Left renal pelvis (tissue), 4 donors: Measurements from ENCODE around the gene NLRC5. TPM values are rescaled to one million over a fixed set of nuclear protein-coding genes. Genes with fewer than 3 reads are reported as not detected.

Experiments used
- polyA plus RNA-seq, 4 donors: library from polyadenylated mRNA; unstranded; fragments of 120-200 nt; gene quantifications; one replicate each; pipeline ENCODE4 v1.2.1, GENCODE V29; 2013; ENCODE audit not compliant: insufficient read length in 4 of 4

The NLRC5 gene
- polyA plus RNA-seq, 4 donors = 2.3 to 3.9 (median 3.1) TPM

Other genes with a start within 250 kb of the NLRC5 start
- 10 to 100 TPM in 3 of 4 donors, 1 to 10 TPM in 1; 1.3 to 37.8 (median 35.0) TPM for gene SLC12A3, start 124.3 kb upstream of the NLRC5 start, polyA plus RNA-seq
- gene HERPUD1, start 57.4 kb upstream of the NLRC5 start, polyA plus RNA-seq = 100 to 1,000 TPM; 120 to 241 (median 132) TPM
- gene CETP, start 27.6 kb upstream of the NLRC5 start, polyA plus RNA-seq = 10 to 100 TPM in 3 of 4 donors, 1 to 10 TPM in 1; 7.3 to 13.4 (median 11.4) TPM
- 10 to 100 TPM; 33.2 to 50.3 (median 38.2) TPM for gene CPNE2, start 103.0 kb downstream of the NLRC5 start, polyA plus RNA-seq
- 100 to 1,000 TPM in 3 of 4 donors, 10 to 100 TPM in 1; 78.3 to 124 (median 120) TPM for gene PSME3IP1, start 196.5 kb downstream of the NLRC5 start, polyA plus RNA-seq
- gene RSPRY1, start 196.8 kb downstream of the NLRC5 start, polyA plus RNA-seq = 10 to 100 TPM; 36.0 to 52.2 (median 48.9) TPM